ENCODE data around the gene WNT5B.

WNT5B gene

DNA sequence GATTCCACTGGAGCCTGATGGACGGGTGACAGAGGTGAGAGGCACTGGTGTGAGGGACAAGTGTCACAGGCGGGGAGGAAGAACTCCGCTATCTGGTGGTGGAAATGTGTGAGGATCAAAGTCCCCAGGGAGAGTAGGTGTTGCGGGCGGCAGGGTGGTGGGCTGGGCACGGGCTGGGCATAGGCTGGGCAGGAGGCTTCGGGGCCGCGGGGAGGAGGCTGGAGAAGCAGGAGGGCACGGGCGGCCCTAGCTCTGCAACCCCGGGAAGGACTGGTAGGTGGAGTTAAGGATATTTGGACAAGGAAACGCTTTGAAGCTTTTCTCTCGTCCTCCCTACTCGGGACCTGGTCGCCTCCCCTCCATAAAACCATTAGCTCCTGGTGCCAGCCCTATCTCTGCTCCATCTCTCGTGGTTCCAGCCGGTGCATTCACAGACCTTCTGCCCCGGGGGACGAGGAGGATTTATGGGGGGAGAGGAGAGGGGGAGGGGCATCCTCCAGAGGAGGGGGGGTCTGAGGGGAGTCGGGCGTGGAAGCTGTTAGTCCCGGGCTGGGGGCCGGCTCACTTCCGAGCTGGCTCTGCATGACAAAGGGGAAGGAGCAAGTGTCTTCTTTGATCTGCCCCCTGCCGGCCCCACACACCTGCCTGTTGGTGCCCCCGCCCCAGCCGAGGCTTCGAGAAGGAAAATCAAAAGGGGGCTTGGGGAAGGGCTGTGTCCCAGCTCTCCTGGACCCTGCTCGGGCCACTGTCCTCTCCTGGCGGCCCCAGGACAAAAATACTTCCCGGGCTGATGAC lies 504 bp downstream of the WNT5B start:
- no peak for DNase-seq
- Histone ChIP-seq H3K79me1 (ENCODE audit: low read length) (peaks cover 11% of the 10 kb centered on the region), H3K4ac (ENCODE audit: low read depth, low read length) (peak overlapping the region; percentile 44), H3K27ac (ENCODE audit: low read depth, low read length) (peak overlapping the region; percentile 13), H3K36me3 (ENCODE audit: control insufficient read depth in 1 of 2, insufficient read depth in 2 of 2, low read length in 2 of 2) (peaks cover 0 to 4% of the 10 kb centered on the region in 2 experiments), H3K79me2 (ENCODE audit: control insufficient read depth, insufficient read depth, low read length, poor library complexity) (peaks cover 2% of the 10 kb centered on the region), H3K4me1 (ENCODE audit: control insufficient read depth in 1 of 2, insufficient read depth in 2 of 2, low read length in 2 of 2) (peaks cover 26 to 34% of the 10 kb centered on the region in 2 experiments), H4K12ac (ENCODE audit: low read depth, low read length) (no peak overlapping the region), H3K4me3 (ENCODE audit: low read depth, low read length) (peak overlapping the region; percentile 62), H3K18ac (ENCODE audit: low read length) (peak overlapping the region; percentile 55), H2AFZ (ENCODE audit: insufficient read depth, low read length, poor library complexity) (peak overlapping the region; percentile 67), H3K27me3 (ENCODE audit: insufficient read depth, low read length) (no peaks in the 10 kb centered on the region), H4K8ac (ENCODE audit: low read depth, low read length) (peak overlapping the region; percentile 50), H3K23ac (ENCODE audit: low read length) (no peak overlapping the region), H3K9ac (ENCODE audit: low read length) (no peak overlapping the region), H2AK5ac (ENCODE audit: low read length) (no peak overlapping the region), H3K4me2 (ENCODE audit: low read length) (peak overlapping the region; percentile 56), H3K14ac (ENCODE audit: low read length) (peak overlapping the region; percentile 39), H3K9me3 (ENCODE audit: insufficient read depth, low read depth, low read length) (no peaks in the 10 kb centered on the region), H2BK5ac (ENCODE audit: low read depth, low read length, poor library complexity) (peak overlapping the region; percentile 49), H2BK120ac (ENCODE audit: insufficient read depth, low read length, poor library complexity) (peak overlapping the region; percentile 50), H2BK12ac (ENCODE audit: low read length) (no peak overlapping the region), H4K91ac (ENCODE audit: low read depth, low read length) (peak overlapping the region; percentile 77)
- WGBS (ENCODE audit: extremely low coverage, insufficient coverage, insufficient read length), result no CpG with 5 or more reads among the region's 32 CpGs

DNA sequence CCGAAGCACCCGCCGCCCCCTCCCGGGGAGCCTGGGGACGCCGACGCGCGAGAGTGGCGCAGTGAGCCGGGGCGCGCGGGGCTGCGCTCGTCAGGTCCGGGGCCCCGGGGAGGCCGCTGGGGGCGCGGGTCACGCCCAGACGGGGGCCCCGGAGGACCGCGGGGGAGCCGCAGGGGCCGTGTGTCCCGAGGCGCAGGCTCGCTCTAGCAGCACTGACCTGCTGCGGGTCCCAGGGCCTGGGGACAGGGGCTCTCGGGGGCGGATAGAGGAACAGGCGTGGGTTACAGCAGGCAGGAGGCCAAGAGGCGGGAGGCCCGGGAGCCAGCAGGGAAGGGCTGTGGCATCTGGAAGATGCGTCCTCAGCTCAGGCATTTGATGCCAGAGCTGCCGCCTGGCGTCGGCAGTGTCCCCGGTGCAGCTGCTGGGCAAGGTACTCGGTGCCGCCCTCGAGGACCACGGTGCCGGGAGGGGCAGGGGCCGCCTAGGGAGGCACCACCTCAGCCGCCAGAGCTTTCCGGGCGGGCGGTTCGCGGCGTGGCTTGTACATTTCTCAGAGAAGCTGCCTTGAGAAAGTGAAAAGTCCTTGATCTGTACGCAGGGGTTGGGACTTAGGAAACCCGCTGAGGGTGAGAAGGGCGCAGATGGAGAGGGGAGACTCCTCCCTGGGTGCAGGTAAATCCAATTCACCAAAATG lies 1.2 kb downstream of the WNT5B start:
- WGBS (ENCODE audit: extremely low coverage, insufficient coverage, insufficient read length), result no CpG with 5 or more reads among the region's 58 CpGs
- peak overlapping the region; percentile 39 for H3K14ac ChIP-seq (ENCODE audit: low read length)
- peak overlapping the region; percentile 63 for H2AFZ ChIP-seq (ENCODE audit: insufficient read depth, low read length, poor library complexity)

GRCh38 chr12:1630827-1631591 lies 2.0 kb downstream of the WNT5B start:
- no peaks in the 10 kb centered on the region for H3K27me3 ChIP-seq (ENCODE audit: insufficient read depth, low read length)
- no peak overlapping the region for H2AFZ ChIP-seq (ENCODE audit: insufficient read depth, low read length, poor library complexity)
- H4K91ac ChIP-seq (ENCODE audit: low read depth, low read length), result peak overlapping the region; percentile 77
- H3K79me1 ChIP-seq (ENCODE audit: low read length), result peaks cover 11% of the 10 kb centered on the region
- no peak overlapping the region for H3K9ac ChIP-seq (ENCODE audit: low read length)
- no peaks in the 10 kb centered on the region for H3K9me3 ChIP-seq (ENCODE audit: insufficient read depth, low read depth, low read length)
- peaks cover 2 to 6% of the 10 kb centered on the region in 2 experiments for H3K36me3 ChIP-seq (ENCODE audit: control insufficient read depth in 1 of 2, insufficient read depth in 2 of 2, low read length in 2 of 2)
- no peak overlapping the region for H3K14ac ChIP-seq (ENCODE audit: low read length)
- no peak overlapping the region for H4K12ac ChIP-seq (ENCODE audit: low read depth, low read length)
- no peak overlapping the region for H4K8ac ChIP-seq (ENCODE audit: low read depth, low read length)
- H3K79me2 ChIP-seq (ENCODE audit: control insufficient read depth, insufficient read depth, low read length, poor library complexity), result peaks cover 2% of the 10 kb centered on the region
- H3K18ac ChIP-seq (ENCODE audit: low read length), result no peak overlapping the region
- no peak overlapping the region for H2AK5ac ChIP-seq (ENCODE audit: low read length)
- no peak overlapping the region for H2BK5ac ChIP-seq (ENCODE audit: low read depth, low read length, poor library complexity)
- H3K4me3 ChIP-seq (ENCODE audit: low read depth, low read length), result no peak overlapping the region
- no peak overlapping the region for H2BK12ac ChIP-seq (ENCODE audit: low read length)
- no peak overlapping the region for H3K4ac ChIP-seq (ENCODE audit: low read depth, low read length)
- peak overlapping the region; percentile 56 for H3K4me2 ChIP-seq (ENCODE audit: low read length)
- H2BK120ac ChIP-seq (ENCODE audit: insufficient read depth, low read length, poor library complexity), result no peak overlapping the region
- no CpG with 5 or more reads among the region's 23 CpGs for WGBS (ENCODE audit: extremely low coverage, insufficient coverage, insufficient read length)
- H3K4me1 ChIP-seq (ENCODE audit: control insufficient read depth in 1 of 2, insufficient read depth in 2 of 2, low read length in 2 of 2), result peaks cover 22 to 26% of the 10 kb centered on the region in 2 experiments
- H3K27ac ChIP-seq (ENCODE audit: low read depth, low read length), result no peak overlapping the region
- H3K23ac ChIP-seq (ENCODE audit: low read length), result no peak overlapping the region
- DNase-seq, result no peak

More for the DNA sequence above, 1.2 kb downstream of the WNT5B start:
- peak overlapping the region; percentile 3 for H3K27ac ChIP-seq (ENCODE audit: low read depth, low read length)
- no peak overlapping the region for H3K9ac ChIP-seq (ENCODE audit: low read length)
- no peak overlapping the region for H2AK5ac ChIP-seq (ENCODE audit: low read length)
- peak in 1 of 2 donors; percentile 28 for DNase-seq
- peak overlapping the region; percentile 30 for H2BK12ac ChIP-seq (ENCODE audit: low read length)
- peak overlapping the region; percentile 50 for H2BK120ac ChIP-seq (ENCODE audit: insufficient read depth, low read length, poor library complexity)
- H3K79me2 ChIP-seq (ENCODE audit: control insufficient read depth, insufficient read depth, low read length, poor library complexity), result peaks cover 2% of the 10 kb centered on the region
- peak overlapping the region; percentile 77 for H4K91ac ChIP-seq (ENCODE audit: low read depth, low read length)
- H3K36me3 ChIP-seq (ENCODE audit: control insufficient read depth in 1 of 2, insufficient read depth in 2 of 2, low read length in 2 of 2), result peaks cover 2 to 6% of the 10 kb centered on the region in 2 experiments
- no peak overlapping the region for H4K12ac ChIP-seq (ENCODE audit: low read depth, low read length)
- H3K4me1 ChIP-seq (ENCODE audit: control insufficient read depth in 1 of 2, insufficient read depth in 2 of 2, low read length in 2 of 2), result peaks cover 26 to 31% of the 10 kb centered on the region in 2 experiments
- peak overlapping the region; percentile 44 for H3K4ac ChIP-seq (ENCODE audit: low read depth, low read length)
- H3K79me1 ChIP-seq (ENCODE audit: low read length), result peaks cover 11% of the 10 kb centered on the region
- H3K9me3 ChIP-seq (ENCODE audit: insufficient read depth, low read depth, low read length), result no peaks in the 10 kb centered on the region
- peak overlapping the region; percentile 50 for H4K8ac ChIP-seq (ENCODE audit: low read depth, low read length)
- H3K4me2 ChIP-seq (ENCODE audit: low read length), result peak overlapping the region; percentile 56
- no peak overlapping the region for H2BK5ac ChIP-seq (ENCODE audit: low read depth, low read length, poor library complexity)
- no peak overlapping the region for H3K23ac ChIP-seq (ENCODE audit: low read length)
- peak overlapping the region; percentile 69 for H3K18ac ChIP-seq (ENCODE audit: low read length)
- no peaks in the 10 kb centered on the region for H3K27me3 ChIP-seq (ENCODE audit: insufficient read depth, low read length)
- peak overlapping the region; percentile 62 for H3K4me3 ChIP-seq (ENCODE audit: low read depth, low read length)

DNA sequence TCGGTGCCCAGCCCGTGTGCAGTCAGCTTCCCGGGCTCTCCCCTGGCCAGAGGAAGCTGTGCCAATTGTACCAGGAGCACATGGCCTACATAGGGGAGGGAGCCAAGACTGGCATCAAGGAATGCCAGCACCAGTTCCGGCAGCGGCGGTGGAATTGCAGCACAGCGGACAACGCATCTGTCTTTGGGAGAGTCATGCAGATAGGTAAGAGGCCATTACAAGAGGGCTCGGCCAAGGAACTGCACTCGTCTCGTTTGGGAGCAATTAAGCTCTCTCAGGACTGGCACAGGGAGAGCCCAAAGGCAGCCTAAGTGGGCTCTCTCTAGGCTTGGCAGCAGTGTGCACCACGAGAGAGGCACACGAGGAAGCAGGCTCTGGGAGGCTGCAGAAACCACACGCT lies 3.7 kb downstream of the WNT5B start:
- no peak overlapping the region for H2BK5ac ChIP-seq (ENCODE audit: low read depth, low read length, poor library complexity)
- no peak overlapping the region for H3K18ac ChIP-seq (ENCODE audit: low read length)
- no peak overlapping the region for H3K14ac ChIP-seq (ENCODE audit: low read length)
- no peak overlapping the region for H2BK120ac ChIP-seq (ENCODE audit: insufficient read depth, low read length, poor library complexity)
- no peaks in the 10 kb centered on the region for H3K9me3 ChIP-seq (ENCODE audit: insufficient read depth, low read depth, low read length)
- no CpG with 5 or more reads among the region's 14 CpGs for WGBS (ENCODE audit: extremely low coverage, insufficient coverage, insufficient read length)
- no peak overlapping the region for H3K9ac ChIP-seq (ENCODE audit: low read length)
- H3K36me3 ChIP-seq (ENCODE audit: control insufficient read depth in 1 of 2, insufficient read depth in 2 of 2, low read length in 2 of 2), result peaks cover 2 to 6% of the 10 kb centered on the region in 2 experiments
- H3K23ac ChIP-seq (ENCODE audit: low read length), result no peak overlapping the region
- no peak overlapping the region for H3K4ac ChIP-seq (ENCODE audit: low read depth, low read length)
- H2AFZ ChIP-seq (ENCODE audit: insufficient read depth, low read length, poor library complexity), result no peak overlapping the region
- no peak overlapping the region for H4K91ac ChIP-seq (ENCODE audit: low read depth, low read length)
- H4K8ac ChIP-seq (ENCODE audit: low read depth, low read length), result no peak overlapping the region
- peaks cover 2% of the 10 kb centered on the region for H3K79me2 ChIP-seq (ENCODE audit: control insufficient read depth, insufficient read depth, low read length, poor library complexity)
- H4K12ac ChIP-seq (ENCODE audit: low read depth, low read length), result no peak overlapping the region
- no peak overlapping the region for H2BK12ac ChIP-seq (ENCODE audit: low read length)
- H2AK5ac ChIP-seq (ENCODE audit: low read length), result no peak overlapping the region
- no peak overlapping the region for H3K4me3 ChIP-seq (ENCODE audit: low read depth, low read length)
- H3K27me3 ChIP-seq (ENCODE audit: insufficient read depth, low read length), result no peaks in the 10 kb centered on the region
- no peak overlapping the region for H3K27ac ChIP-seq (ENCODE audit: low read depth, low read length)
- DNase-seq, result no peak
- H3K79me1 ChIP-seq (ENCODE audit: low read length), result peaks cover 11% of the 10 kb centered on the region
- H3K4me2 ChIP-seq (ENCODE audit: low read length), result no peak overlapping the region
- H3K4me1 ChIP-seq (ENCODE audit: control insufficient read depth in 1 of 2, insufficient read depth in 2 of 2, low read length in 2 of 2), result peaks cover 22 to 26% of the 10 kb centered on the region in 2 experiments
